HG02588 (cell line): ENCODE results near the gene AMER2.
"Not testable (repeated sequence)": the region's sequence is repeated elsewhere in the genome, so short reads cannot be mapped to it uniquely, and the experiment has no call there.

Experiments used
- ATAC-seq: cut with Tn5 transposase; IDR thresholded peaks from one replicate; pipeline ENCODE4 v1.9.1; 2021; ENCODE audit warnings: mild to moderate bottlenecking, moderate library complexity; ENCODE audit not compliant: unreplicated experiment

The AMER2 gene

DNA sequence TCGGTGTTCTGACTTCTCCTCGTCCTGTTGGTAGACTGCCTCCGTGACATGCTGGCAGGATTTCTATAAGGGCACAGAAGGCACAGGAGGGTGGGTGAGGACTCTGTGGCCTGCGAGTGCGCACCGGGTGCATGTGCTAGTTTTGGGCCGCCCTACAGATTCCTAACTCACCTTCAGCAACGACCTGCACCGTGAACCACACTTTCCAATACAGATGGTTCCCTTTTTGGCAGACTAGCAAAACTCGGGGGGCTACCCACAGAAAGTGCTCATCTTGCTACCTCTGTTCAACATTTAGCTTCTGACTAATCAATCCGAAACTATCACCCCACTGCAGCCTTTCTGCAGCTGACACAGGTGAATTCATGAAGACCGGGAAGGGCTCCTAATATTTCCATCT, 14.1 kb upstream of the AMER2 start:
- ATAC-seq = no peak

- ATAC-seq = peak; percentile 39
Observed at GRCh38 chr13:25181597-25181996, 9.5 kb upstream of the AMER2 start.

DNA sequence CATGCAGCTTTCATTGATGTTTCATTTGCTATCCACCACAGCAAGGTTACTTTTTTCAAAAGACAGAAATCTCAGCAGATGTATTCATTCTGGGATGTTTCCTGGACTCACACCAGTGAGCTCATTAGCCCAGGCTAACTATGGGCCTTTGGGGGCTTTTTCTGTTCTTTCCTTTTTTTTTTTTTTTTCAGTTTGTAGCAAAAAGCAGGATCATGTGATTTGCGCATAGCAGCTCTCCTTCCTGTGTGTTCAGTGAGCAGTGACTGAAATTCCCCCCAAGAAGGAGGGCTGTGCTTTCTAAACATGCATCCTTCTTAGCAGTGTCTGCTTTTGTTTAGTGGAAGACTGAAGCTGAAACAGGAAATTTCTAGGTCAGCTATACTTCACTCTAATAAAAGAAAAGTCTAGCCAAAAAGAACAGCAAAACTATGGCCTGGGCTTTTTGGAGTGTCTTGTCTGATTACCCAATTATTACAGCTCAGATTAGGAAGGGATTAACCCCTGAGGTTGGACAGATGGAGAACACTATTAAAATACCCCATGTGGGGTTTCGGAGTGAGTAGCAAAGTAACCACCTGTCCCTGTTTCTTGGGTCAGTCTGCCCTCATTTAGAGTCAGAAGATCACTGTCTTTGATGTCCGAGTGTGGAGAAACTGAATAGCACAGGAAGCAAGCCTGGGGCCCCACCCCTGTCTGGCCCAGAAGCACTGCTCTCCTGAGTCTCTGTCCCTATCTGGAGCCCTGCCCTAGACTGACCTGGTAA, 8.9 kb upstream of the AMER2 start:
- peak; percentile 72 for ATAC-seq

DNA sequence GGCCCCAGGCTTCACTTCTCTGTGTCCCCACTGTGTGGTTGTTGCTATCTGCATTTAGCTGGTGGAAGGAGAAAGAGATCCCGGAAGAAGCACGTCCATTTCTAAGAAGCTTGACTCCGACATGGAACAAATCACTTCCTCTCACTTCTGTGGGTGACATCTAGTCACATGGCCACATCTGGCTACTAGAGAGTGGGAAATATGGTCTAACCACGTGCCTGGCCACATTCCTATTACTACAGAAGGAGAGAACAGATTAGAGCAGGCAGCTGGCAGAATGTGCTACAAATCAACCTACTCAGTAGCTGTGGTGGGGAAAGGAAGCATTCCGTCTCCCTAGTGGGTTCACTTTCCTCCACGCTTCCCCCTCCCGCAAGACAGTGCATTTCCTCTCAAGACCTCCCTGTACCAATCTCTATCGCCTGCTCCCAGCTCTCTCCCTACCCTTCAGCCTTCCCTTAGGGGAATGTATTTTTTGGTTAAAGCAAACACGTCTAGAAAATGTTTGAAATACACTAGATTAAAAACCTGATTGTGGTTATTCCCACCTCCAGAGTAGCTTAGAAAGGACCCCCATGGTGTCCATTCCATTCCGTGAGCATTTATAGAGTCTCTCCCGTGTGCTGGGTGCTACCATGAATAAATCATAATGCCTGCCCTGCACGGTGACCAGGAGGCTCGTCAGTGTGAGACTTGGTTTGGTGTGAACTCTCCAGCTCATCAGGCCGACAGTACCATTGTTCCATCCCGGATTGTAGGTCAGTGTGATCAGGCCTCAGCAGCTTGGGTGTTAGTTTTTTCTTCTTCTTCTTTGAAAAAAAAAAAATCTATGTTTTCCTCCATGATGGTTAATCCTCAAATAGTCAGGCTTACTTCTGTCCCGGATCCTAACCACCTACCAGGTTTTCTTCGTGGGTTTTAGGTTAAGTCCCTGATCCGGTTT, 8.0 kb upstream of the AMER2 start:
- no peak for ATAC-seq

DNA sequence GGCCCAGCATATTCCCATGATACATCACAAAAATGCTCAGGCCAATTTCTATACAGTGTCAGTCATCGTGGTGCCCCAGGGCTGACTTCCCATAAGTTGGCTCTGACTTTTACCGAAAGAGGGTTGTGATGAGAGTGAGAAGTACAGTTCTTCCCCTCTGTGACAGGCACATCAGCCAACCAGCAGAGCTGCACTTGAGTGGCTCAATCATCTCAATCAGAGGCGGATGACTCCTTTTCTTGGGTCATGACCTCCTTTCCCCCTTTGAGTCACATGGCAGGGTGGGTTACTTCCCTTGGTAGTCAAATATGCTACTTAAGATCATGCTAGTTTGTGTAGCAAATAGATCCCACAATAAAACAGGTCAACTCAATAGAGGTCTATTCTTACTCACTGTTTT, 6.9 kb upstream of the AMER2 start:
- ATAC-seq = no peak

GRCh38 chr13:25178070-25178469, 6.0 kb upstream of the AMER2 start:
- no peak for ATAC-seq

GRCh38 chr13:25177636-25178035, 5.5 kb upstream of the AMER2 start:
- no peak for ATAC-seq

DNA sequence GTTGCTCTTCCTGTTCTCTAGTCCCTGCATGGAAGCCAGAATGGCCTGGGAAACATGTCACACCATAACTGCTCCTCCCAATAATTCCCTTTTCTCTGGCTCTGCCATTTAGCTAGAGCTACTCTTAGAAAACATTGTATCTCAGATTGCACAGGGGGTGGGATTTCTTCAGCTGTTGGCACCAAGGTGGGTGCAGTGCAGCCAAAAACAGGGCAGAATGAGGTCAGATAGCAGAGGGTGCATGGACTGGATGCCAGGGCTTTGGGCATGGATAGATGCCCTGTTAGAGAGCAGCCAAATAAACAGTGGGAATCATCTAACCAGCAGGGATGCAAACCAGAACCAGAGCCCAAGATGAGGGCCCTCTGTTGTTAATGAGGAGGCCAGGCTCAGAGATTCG, 4.9 kb upstream of the AMER2 start:
- no peak for ATAC-seq

DNA sequence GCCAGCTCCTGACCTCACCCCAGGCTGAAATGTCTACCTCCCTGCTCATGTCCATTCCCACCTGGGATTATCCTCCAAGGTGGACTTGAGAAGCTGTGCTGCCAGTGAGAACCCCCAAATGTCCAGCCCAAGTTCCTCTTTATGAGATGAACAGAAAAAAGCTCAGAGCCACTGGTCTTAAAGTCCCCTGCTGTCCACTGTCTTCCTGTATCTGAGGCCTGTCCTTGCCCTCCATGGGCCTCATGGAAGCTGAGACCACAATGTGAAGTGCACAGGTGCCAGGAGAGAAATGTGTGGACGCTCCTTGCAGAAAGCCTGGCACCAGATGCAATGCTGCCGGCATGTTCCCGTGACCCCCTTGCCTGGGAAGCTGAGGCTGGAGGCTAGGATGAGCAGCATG, 3.3 kb upstream of the AMER2 start:
- no peak for ATAC-seq

- no peak for ATAC-seq
Observed at GRCh38 chr13:25175026-25175425, 2.9 kb upstream of the AMER2 start.

- ATAC-seq = no peak
Observed at GRCh38 chr13:25174304-25174703, 2.2 kb upstream of the AMER2 start.

DNA sequence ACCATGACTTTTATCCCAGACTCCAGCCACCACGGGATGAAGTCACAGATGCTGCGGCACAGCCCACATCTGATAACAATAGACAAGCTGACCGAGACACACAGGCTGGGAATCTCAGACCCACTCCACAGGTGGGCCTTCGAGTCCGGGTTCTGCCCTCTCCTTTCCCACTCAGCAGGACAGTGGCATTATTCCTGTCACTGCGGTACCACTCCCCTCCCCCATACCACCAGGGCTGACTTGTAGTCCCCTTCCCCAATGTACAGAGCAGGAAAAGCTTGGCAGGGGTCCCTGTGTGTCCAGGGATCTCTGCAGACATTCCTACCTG, 179 bp upstream of the AMER2 start:
- no peak for ATAC-seq

DNA sequence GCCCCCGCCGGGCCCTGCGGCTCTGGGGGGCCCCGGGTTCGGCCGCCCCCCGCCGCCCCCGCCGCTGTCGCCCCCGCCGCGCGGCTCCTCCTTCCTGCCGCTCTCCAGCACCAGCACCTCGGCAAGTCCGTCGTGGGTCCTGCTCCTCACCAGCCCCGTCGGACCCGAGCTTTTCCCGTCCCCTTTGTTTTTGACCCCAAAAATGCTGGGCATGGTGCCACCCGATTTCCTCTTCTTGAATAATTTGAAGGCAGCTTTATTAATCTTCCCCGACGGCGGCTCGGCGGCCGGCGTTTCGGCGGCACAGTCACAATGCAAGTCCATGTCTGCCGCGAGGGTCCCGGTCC, 945 bp downstream of the AMER2 start:
- ATAC-seq = no peak

GRCh38 chr13:25170554-25171111, 1.5 kb downstream of the AMER2 start:
- ATAC-seq = no peak

- ATAC-seq = no peak
Observed at GRCh38 chr13:25169951-25170553, 2.0 kb downstream of the AMER2 start.

- ATAC-seq = no peak
Observed at GRCh38 chr13:25169356-25169755, 2.7 kb downstream of the AMER2 start.

DNA sequence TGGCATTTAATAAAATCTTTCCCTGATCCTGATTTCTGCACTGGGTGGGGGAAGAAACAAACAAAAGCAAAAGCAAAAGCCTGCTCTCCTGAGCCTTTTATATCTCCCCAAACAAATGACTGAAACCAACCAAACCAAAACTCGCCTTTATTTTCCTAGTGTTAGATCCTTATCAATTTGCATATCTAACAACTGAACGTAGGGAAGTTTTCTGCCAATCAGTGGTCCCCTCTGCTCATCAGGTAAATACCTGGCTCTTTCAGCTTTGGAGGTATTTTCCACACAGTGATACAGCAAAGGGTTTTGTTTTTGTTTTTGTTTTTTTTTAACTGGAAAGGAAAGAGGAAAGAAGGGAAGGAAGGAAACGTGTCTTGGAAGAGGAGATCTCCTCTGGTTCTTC, 3.3 kb downstream of the AMER2 start:
- no peak for ATAC-seq

DNA sequence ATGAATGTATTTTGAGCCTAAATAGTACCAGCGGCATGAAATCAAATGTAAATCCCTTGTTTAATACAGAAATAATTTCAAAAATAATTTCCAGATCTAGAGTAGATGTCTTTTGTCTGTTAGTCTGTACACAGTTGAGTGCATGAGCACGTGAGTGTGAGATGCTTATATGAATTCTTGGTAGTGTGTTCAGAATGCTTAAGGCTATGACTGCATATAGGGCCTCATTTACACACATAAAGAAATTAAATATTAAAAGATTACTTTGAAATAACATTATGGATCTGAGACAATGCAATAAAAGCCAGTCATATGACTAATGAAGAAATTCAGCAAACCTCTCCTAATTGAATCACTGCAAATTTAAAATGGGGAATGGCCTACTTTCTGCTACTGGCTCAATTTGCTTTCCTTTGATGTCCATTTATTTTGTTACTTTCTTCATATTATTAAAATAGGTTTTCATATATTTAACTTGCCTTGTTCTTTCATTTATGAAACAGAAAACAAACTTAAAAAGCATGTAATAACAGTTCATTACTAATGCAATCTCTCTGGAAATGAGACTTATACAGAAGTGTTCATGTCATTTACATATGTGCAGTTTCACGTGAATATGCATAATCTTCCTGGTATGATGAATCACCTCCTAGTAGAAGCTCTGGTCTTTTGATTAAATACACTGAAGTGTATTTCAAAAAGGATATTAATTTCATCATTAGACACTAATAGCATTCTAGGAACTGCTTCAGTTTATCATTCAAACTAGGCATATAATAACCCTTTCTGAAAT, 4.5 kb downstream of the AMER2 start:
- no peak for ATAC-seq

DNA sequence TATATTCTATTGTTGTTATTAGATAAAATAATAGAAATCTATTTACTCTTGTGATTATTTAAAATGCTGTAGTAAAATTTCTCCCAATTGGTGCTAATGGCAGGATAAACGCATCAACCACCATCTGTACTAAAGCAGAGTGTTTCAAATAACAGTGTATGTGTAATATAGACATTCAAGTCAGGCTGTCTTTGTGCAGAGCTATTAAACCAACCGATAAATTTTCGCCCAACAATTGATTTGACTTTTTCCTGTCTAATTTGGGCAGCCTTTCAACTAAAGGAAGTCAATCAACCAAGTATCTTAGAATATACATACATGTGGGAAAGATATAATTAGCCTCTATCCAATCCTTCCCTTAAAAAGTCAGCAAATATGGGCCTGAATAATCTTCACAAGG, 5.8 kb downstream of the AMER2 start:
- no peak for ATAC-seq

- no peak for ATAC-seq
Observed at GRCh38 chr13:25165663-25166062, 6.4 kb downstream of the AMER2 start.

GRCh38 chr13:25165163-25165562, 6.9 kb downstream of the AMER2 start:
- ATAC-seq = not testable (repeated sequence)
